IPS-NIHi11 (cell line): ENCODE data around the gene RANBP10.
"Not testable (repeated sequence)": the region's sequence is repeated elsewhere in the genome, so short reads cannot be mapped to it uniquely, and the experiment has no call there.

Source experiments
- DNase-seq: peaks from one replicate; pipeline ENCODE4 v3.0.0; 2012; ENCODE audit warnings: mixed read lengths, low spot score

RANBP10 gene

GRCh38 chr16:67806428-67807147 lies at the start of gene RANBP10, which contains the start of gene TSNAXIP1:
Gene RANBP10 (minus strand): TSS chr16:67806560. CDS start chr16:67806536, 24 bp downstream.
Gene TSNAXIP1 (plus strand): TSS chr16:67806889. CDS start chr16:67807150, 261 bp downstream.
- DNase-seq = peak; percentile 98

GRCh38 chr16:67855789-67856188 lies 49.4 kb upstream of the RANBP10 start:
- no peak for DNase-seq

GRCh38 chr16:67853670-67854069 lies 47.3 kb upstream of the RANBP10 start:
- DNase-seq = no peak

GRCh38 chr16:67848118-67848517 lies 41.8 kb upstream of the RANBP10 start:
- no peak for DNase-seq

GRCh38 chr16:67847064-67847861 lies 40.9 kb upstream of the RANBP10 start, which contains the start of gene CENPT:
Gene CENPT (minus strand): TSS chr16:67847693. CDS start chr16:67833859, 13,834 bp downstream.
- peak; percentile 49 for DNase-seq

GRCh38 chr16:67846320-67847063 lies 40.1 kb upstream of the RANBP10 start, which contains the start of gene NUTF2:
Gene NUTF2 (plus strand): TSS chr16:67846933. CDS start chr16:67865131, 18,198 bp downstream.
- peak; percentile 91 for DNase-seq

- no peak for DNase-seq
Observed at GRCh38 chr16:67846063-67846319, 39.6 kb upstream of the RANBP10 start.

GRCh38 chr16:67845291-67846062 lies 39.1 kb upstream of the RANBP10 start:
- no peak for DNase-seq

- no peak for DNase-seq
Observed at GRCh38 chr16:67844497-67844896, 38.1 kb upstream of the RANBP10 start.

- DNase-seq = no peak
Observed at GRCh38 chr16:67843343-67843765, 37.0 kb upstream of the RANBP10 start.

- peak; percentile 56 for DNase-seq
Observed at GRCh38 chr16:67842509-67843342, 36.4 kb upstream of the RANBP10 start.

DNA sequence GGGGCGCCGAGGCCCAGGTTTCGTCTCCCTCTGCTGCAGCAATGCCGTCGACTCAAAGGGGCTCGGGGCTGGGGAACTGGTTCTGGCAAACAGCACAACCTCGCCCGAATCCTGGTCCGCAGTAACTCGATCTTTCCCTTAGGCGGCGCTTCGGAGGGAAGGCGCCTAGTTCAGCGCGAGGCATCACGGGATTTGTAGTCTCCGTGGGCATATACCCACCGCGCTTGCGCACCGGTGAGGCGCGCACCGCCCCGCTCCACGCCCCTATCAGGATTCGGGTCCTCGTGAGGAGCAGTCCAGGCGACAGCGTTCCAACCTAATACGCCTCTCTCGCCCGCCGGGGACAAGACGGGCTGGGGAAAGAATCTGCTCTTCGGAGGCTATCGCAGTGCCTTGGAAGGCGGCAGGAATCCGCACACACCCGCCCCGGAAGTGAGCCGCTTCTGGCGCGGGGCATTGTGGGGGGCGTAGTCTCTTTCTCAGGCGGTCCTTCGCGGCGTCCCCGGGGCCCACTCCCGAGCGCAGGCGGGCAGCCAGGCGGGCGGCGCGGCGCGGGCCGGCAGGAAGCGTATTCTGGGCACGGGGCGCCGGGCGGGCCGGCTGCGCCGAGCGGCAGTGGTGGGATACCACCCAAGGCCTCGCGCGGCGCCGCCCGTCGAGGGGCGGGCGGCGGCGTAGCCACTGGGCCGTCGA lies 35.6 kb upstream of the RANBP10 start, which contains the start of gene THAP11:
TSS of gene THAP11 (plus strand) at position 505 of the 693 bp plus-strand sequence. CDS start 235 bp downstream, outside the sequence.
- peak; percentile 86 for DNase-seq

DNA sequence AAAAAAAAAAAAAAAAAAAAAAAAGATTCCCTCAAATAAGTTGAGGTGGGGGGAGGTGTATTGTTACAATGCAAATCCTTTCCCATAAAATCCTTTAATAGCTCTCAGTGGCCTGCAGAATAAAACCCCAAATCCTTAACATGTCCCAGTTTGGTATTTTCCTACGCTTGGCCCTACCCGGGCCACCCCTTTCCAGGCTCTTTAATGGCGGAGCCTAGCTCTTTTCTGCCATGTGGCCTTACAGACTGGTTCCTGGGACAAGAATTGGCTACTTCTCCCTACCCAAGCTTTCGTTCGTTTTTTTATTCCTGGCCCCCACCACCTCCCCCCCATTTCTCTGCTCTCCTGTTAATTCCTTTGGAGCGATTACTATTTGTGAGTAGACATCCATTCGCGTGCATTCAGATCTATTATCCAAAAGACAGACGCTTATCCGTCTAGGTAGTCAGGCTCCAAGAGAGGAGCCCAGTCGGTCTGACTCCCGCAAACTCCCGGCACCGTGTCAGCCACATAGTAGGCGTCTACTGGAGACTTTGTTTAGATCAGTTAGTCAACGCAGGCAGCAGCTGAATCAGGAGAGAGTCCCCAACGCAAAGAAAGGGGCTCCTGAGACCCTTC lies 34.9 kb upstream of the RANBP10 start:
- DNase-seq = no peak

- DNase-seq = no peak
Observed at GRCh38 chr16:67837811-67838210, 31.5 kb upstream of the RANBP10 start.

DNA sequence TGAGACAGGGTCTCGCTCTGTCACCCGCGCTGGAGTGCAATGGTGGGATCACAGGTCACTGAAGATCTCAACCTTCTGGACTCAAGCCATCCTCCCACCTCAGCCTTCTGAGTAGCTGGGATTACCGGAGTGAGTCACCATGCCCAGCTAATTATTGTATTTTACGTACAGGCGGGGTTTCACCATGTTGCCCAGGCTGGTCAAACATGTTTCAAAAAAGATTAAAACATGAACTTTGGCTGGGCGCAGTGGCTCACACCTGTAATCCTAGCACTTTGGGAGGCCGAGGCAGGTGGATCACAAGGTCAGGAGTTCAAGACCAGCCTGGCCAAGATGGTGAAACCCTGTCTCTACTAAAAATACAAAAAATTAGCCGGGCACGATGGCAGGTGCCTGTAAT lies 30.8 kb upstream of the RANBP10 start:
- DNase-seq = not testable (repeated sequence)

DNA sequence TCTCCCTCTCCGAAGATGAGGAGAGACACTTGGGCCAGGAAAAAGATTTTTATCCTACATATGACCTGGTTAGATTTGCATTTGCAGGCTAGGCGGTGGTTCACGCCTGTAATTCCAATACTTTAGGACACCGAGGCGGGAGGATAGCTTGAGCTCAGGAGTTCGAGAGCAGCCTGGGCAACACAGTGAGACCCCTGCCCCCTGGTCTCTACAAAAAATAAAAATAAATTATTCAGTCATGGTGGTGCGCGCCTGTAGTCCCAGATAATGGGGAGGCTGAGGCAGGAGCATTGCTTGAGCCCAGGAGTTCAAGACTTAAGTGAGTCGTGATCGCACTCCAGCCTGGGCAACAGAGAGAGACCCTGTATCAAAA lies 27.9 kb upstream of the RANBP10 start:
- DNase-seq = no peak

- peak; percentile 99 for DNase-seq
Observed at GRCh38 chr16:67833415-67834241, 27.3 kb upstream of the RANBP10 start.

DNA sequence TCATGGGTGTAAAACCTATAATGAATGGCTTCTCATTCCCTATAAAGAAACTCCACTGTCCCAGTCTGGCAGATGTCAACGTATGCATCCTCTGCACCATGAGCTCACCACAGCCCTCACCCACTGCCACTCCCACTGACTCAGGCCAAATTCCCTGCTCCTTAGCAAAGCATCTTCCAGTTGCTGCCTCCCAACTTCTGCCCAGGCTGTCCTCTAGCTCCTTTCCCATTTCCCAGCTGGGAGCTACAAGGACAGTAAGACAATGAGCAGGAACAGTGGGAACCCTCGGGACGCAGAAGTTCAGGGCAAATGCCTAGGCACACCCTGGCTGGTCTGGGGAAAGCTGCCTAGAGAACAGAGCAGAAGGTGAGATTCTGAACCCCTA lies 26.7 kb upstream of the RANBP10 start:
- no peak for DNase-seq

DNA sequence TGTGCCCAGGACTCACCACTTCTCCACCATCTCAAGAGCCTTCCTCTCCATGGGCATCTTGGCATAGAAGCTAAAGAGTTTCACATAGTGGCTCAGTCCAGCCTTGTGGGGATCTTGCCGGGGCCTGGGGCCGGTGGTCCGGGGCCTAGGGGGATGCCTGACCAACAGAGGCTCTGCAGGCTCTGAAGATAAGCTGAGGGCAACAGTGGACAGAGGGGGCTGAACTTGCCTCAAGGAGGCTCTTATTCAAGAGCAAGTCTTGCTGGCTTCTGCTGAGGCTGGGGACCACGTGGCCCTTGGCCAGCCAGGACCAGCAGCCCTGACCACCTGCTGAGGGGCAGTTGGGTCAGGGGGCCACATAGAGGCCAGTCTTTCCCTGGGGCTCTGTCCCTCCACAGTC lies 22.3 kb upstream of the RANBP10 start:
- DNase-seq = no peak
